Left ventricle myocardium inferior (tissue), 1 donor: ENCODE data around the gene ASIC3. TPM values are rescaled to one million over a fixed set of nuclear protein-coding genes. Genes with fewer than 3 reads are reported as not detected.

ENCODE experiments used
- DNase-seq: peaks from one replicate; pipeline ENCODE4 v3.0.0-alpha.2; 2020
- H3K27ac ChIP-seq: fragments of 200-600 bp; replicated peaks from 2 replicates; pipeline ENCODE4 v1.8.0; 2021
- H3K27me3 ChIP-seq: fragments of 200-600 bp; 2 replicates; pipeline ENCODE4 v1.8.0; 2021; ENCODE audit warnings: low read depth
- H3K36me3 ChIP-seq: fragments of 200-600 bp; 2 replicates; pipeline ENCODE4 v1.8.0; 2021
- H3K4me1 ChIP-seq: fragments of 200-600 bp; 2 replicates; pipeline ENCODE4 v1.8.0; 2021
- H3K4me3 ChIP-seq: fragments of 200-600 bp; 2 replicates; pipeline ENCODE4 v1.8.0; 2021; ENCODE audit warnings: mild to moderate bottlenecking, moderate library complexity
- H3K9me3 ChIP-seq: fragments of 200-600 bp; replicated peaks from 2 replicates; pipeline ENCODE4 v1.8.0; 2021
- intact Hi-C: fragments of 100-400 bp; cut with micrococcal nuclease; formaldehyde crosslinking; loops from one replicate; pipeline ENCODE4 v1.11.0; 2022
- total RNA-seq: library from RNA; stranded (reverse); fragmentation: NEBNext Ultra II Directional; extraction: Animal tissue kit (Norgen Biotek cat#: 25700); gene quantifications from one replicate; pipeline ENCODE4 v1.2.1, GENCODE V29; 2021
- TF ChIP-seq, protein P1 (sequence below): fragments of 200-600 bp; IDR thresholded peaks from 2 replicates; pipeline ENCODE4 v1.8.0; 2021; ENCODE audit warnings: antibody characterized with exemption, mild to moderate bottlenecking, borderline replicate concordance
- donor health status: DM: no; HTN: yes; CAD: no; lungs with severe emphysema.

ASIC3 gene
- total RNA-seq, 1 donor from 2014 or later = 5.3 TPM

- TF ChIP-seq, protein P1, sequence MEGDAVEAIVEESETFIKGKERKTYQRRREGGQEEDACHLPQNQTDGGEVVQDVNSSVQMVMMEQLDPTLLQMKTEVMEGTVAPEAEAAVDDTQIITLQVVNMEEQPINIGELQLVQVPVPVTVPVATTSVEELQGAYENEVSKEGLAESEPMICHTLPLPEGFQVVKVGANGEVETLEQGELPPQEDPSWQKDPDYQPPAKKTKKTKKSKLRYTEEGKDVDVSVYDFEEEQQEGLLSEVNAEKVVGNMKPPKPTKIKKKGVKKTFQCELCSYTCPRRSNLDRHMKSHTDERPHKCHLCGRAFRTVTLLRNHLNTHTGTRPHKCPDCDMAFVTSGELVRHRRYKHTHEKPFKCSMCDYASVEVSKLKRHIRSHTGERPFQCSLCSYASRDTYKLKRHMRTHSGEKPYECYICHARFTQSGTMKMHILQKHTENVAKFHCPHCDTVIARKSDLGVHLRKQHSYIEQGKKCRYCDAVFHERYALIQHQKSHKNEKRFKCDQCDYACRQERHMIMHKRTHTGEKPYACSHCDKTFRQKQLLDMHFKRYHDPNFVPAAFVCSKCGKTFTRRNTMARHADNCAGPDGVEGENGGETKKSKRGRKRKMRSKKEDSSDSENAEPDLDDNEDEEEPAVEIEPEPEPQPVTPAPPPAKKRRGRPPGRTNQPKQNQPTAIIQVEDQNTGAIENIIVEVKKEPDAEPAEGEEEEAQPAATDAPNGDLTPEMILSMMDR = no peak
- intact Hi-C loops = no loop called here
- peak overlapping the region; percentile 96 for H3K27ac ChIP-seq
- no peaks in the 10 kb centered on the region for H3K9me3 ChIP-seq
- H3K4me1 ChIP-seq = peaks cover 73% of the 10 kb centered on the region
- peaks cover 20% of the 10 kb centered on the region for H3K36me3 ChIP-seq
- no peaks in the 10 kb centered on the region for H3K27me3 ChIP-seq
- DNase-seq = peak; percentile 14
- peak overlapping the region; percentile 89 for H3K4me3 ChIP-seq
These were observed 31.0 kb downstream of the ASIC3 start for GRCh38 chr7:151079199-151079910.

- TF ChIP-seq, protein P1 = no peak
- Histone ChIP-seq H3K27me3 (no peaks in the 10 kb centered on the region), H3K36me3 (peaks cover 12% of the 10 kb centered on the region), H3K4me3 (peak overlapping the region; percentile 89), H3K27ac (peak overlapping the region; percentile 96), H3K9me3 (no peaks in the 10 kb centered on the region), H3K4me1 (peaks cover 76% of the 10 kb centered on the region)
- DNase-seq = peak; percentile 23
- intact Hi-C loops = no loop called here
These were observed 31.8 kb downstream of the ASIC3 start for GRCh38 chr7:151080067-151080521.

- intact Hi-C loops = no loop called here
- Histone ChIP-seq H3K9me3 (no peaks in the 10 kb centered on the region), H3K4me3 (peak within 1 kb of the TSS; percentile 89), H3K27ac (peak within 1 kb of the TSS; percentile 96), H3K4me1 (peaks cover 81% of the 10 kb centered on the region), H3K36me3 (peaks cover 7% of the 10 kb centered on the region), H3K27me3 (no peaks in the 10 kb centered on the region)
- TF ChIP-seq, protein P1 = no peak
- DNase-seq = peak; percentile 91
These were observed 32.3 kb downstream of the ASIC3 start, which contains the start of gene FASTK for GRCh38 chr7:151080522-151081169. Gene FASTK, minus strand, starts transcription at chr7:151080809. Its CDS starts 43 bp downstream, at chr7:151080766.

DNA sequence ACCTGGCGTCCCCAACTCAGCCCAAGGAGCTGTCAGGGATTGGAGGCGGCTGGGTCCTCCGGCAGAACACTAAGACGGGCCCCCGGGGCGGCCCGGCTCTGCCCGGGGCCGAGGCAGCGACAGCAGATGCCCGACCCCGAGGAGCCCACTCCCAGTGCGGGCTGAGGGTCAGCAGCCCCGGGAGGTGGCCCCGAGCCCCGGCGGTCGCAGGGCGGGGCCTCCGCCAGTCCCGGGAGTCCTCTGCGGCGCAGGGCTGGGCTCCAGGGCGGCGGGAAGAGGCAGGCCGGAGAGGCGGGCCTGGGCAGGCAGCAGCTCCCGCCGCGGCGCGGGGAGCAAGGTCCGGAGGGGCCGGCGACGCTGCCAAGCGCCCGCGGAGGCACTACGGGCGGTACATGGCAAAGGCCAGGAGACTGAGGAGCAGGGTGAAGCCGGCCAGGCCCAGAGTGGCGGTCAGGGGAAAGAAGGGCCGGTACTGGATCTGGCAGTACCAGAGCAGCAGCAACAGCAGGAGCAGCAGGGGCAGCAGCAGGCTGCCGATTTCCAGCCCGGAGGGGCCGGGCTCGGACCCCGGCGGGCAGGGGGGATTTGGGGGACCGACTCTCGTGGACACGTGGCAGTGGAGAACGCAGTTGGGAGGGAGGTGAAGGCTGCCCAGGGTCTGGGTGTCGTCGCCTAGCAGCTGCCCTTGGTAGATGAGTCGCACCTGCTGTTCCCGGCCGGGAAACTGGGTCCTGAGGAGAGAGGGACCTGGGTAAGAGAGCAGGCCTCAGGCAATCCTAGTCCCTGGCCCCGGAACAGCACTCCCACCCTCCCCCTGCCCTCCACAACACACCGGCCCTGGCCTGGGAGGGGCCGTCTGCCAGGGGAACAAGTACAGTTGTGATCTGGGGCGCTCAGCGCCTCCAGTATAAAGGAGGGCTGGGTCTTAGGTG lies 33.1 kb downstream of the ASIC3 start:
- Histone ChIP-seq H3K4me1 (peaks cover 85% of the 10 kb centered on the region), H3K36me3 (no peaks in the 10 kb centered on the region), H3K27me3 (no peaks in the 10 kb centered on the region), H3K4me3 (peak overlapping the region; percentile 89), H3K27ac (peak overlapping the region; percentile 96), H3K9me3 (no peaks in the 10 kb centered on the region)
- TF ChIP-seq, protein P1 = no peak
- intact Hi-C loops = no loop called here
- no peak for DNase-seq
